ENCODE data around the gene SYNPO2. TPM values are rescaled to one million over a fixed set of nuclear protein-coding genes. Genes with fewer than 3 reads are reported as not detected.

Gene SYNPO2, protein sequence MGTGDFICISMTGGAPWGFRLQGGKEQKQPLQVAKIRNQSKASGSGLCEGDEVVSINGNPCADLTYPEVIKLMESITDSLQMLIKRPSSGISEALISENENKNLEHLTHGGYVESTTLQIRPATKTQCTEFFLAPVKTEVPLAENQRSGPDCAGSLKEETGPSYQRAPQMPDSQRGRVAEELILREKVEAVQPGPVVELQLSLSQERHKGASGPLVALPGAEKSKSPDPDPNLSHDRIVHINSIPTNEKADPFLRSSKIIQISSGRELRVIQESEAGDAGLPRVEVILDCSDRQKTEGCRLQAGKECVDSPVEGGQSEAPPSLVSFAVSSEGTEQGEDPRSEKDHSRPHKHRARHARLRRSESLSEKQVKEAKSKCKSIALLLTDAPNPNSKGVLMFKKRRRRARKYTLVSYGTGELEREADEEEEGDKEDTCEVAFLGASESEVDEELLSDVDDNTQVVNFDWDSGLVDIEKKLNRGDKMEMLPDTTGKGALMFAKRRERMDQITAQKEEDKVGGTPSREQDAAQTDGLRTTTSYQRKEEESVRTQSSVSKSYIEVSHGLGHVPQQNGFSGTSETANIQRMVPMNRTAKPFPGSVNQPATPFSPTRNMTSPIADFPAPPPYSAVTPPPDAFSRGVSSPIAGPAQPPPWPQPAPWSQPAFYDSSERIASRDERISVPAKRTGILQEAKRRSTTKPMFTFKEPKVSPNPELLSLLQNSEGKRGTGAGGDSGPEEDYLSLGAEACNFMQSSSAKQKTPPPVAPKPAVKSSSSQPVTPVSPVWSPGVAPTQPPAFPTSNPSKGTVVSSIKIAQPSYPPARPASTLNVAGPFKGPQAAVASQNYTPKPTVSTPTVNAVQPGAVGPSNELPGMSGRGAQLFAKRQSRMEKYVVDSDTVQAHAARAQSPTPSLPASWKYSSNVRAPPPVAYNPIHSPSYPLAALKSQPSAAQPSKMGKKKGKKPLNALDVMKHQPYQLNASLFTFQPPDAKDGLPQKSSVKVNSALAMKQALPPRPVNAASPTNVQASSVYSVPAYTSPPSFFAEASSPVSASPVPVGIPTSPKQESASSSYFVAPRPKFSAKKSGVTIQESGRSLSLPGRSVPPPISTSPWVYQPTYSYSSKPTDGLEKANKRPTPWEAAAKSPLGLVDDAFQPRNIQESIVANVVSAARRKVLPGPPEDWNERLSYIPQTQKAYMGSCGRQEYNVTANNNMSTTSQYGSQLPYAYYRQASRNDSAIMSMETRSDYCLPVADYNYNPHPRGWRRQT
- total RNA-seq (under 1 TPM; 0.16 to 0.22 TPM), polyA plus RNA-seq (0.21 TPM)

DNA sequence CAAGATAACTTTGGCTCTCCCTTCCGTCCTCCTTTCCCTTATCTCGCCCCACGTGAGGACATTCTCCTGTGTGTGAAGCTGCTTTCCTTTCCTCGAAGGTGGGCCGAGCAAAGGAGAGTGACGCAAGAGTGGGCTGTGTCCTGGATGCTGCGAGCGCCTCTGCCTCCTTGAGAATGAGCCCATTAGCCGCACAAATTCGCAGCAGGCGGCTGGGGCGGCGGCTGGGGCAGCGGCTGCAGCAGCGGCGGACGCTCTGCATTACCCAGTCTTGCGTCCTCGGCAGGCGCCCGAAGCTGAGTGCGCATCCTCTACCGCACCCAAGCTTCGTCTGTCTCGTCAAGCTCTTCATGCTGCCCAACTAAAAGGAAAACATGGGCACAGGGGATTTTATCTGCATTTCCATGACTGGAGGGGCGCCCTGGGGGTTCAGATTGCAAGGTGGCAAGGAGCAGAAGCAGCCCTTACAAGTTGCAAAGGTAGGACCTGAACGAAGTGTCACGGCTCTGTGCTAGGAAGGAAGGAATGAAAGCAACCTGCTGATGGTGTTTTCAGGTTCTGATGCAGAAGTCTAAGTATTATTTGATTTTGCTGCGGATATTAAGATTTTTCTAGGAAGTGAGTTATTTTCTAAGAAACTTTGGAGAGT, at the start of gene SYNPO2:
Gene SYNPO2 (plus strand): TSS at position 189 of the 646 bp plus-strand sequence. CDS start 183 bp downstream, at position 372.
- peak within 1 kb of the TSS in 6 of 7 donors; percentile 59 to 85 (median 80) for H3K4me3 Mint-ChIP-seq
- H3K4me1 ChIP-seq (ENCODE audit: insufficient read depth, low read length), result peaks cover 7% of the 10 kb centered on the region
- ChIA-PET CTCF (no interaction called here), POLR2A (no interaction called here)
- H3K27me3 Mint-ChIP-seq, result peaks cover 31 to 63% of the 10 kb centered on the region in 2 donors
- no peaks in the 10 kb centered on the region for H3K36me3 Mint-ChIP-seq
- H3K9me3 ChIP-seq (ENCODE audit: low read length), result no peaks in the 10 kb centered on the region
- H3K27ac ChIP-seq (ENCODE audit: low read depth, low read length), result no peak within 1 kb of the TSS
- H3K4me1 Mint-ChIP-seq, result peaks cover 12 to 20% (median 19%) of the 10 kb centered on the region in 3 donors
- peak in 4 of 5 donors; percentile 1 to 47 (median 6) for DNase-seq
- peaks cover 14% of the 10 kb centered on the region for H3K27me3 ChIP-seq (ENCODE audit: insufficient read depth, low read length, poor library complexity, severe bottlenecking)
- peak within 1 kb of the TSS in 1 of 8 donors; percentile 40 for H3K27ac Mint-ChIP-seq
- no peaks in the 10 kb centered on the region for H3K36me3 ChIP-seq (ENCODE audit: insufficient read depth, low read length)
- H3K4me3 ChIP-seq (ENCODE audit: low read length), result peak within 1 kb of the TSS; percentile 34
- no peaks in the 10 kb centered on the region for H3K9me3 Mint-ChIP-seq

DNA sequence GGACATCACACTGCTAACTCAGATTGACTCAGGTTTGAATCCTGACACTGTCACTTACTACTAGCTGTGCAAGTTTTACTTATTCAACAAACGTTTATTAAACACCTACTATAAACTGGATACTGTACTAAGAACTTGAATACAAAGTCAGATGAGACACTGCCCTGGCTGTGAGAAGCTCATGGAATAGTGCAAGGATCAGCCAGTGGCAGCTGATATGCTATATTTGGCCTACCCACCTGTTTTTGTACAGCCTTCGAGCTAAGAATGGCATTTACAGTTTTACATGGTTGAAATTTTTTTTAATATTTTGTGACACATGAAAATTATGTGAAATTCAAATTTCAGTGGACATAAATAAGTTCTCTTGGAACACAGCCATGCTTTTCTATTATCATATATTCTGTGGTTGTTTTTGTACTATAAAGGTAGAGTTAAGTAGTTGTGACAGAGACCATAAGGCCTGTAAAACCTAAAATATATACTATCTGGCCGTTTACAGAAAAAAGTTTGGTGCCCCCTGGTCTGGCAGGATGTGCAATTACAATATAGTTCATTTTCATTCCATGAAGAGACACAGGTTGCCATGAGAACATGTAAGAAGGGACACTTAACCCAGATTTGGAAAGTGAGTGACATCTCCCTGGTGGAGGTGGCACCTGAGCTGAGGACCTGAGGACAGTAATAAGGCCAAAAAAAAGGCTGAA, 49.3 kb upstream of the SYNPO2 start:
- Mint-ChIP-seq H3K27ac (no peak overlapping the region), H3K9me3 (no peaks in the 10 kb centered on the region), H3K4me3 (no peak overlapping the region), H3K36me3 (peaks cover 0 to 8% (median 0%) of the 10 kb centered on the region in 3 donors), H3K4me1 (peaks cover 12 to 15% (median 15%) of the 10 kb centered on the region in 3 donors), H3K27me3 (peaks cover 0 to 4% of the 10 kb centered on the region in 2 donors)
- Histone ChIP-seq H3K4me3 (ENCODE audit: low read length) (no peak overlapping the region), H3K36me3 (ENCODE audit: insufficient read depth, low read length) (no peaks in the 10 kb centered on the region), H3K27me3 (ENCODE audit: insufficient read depth, low read length, poor library complexity, severe bottlenecking) (no peaks in the 10 kb centered on the region), H3K4me1 (ENCODE audit: insufficient read depth, low read length) (peaks cover 3% of the 10 kb centered on the region), H3K9me3 (ENCODE audit: low read length) (no peaks in the 10 kb centered on the region), H3K27ac (ENCODE audit: low read depth, low read length) (no peak overlapping the region)
- ChIA-PET CTCF (interaction anchor here (1.1 kb wide), 1 partner anchor 10 kb away, joined by 3 read pairs; no protein-coding TSS in a partner anchor), POLR2A (no interaction called here)
- no peak for DNase-seq

DNA sequence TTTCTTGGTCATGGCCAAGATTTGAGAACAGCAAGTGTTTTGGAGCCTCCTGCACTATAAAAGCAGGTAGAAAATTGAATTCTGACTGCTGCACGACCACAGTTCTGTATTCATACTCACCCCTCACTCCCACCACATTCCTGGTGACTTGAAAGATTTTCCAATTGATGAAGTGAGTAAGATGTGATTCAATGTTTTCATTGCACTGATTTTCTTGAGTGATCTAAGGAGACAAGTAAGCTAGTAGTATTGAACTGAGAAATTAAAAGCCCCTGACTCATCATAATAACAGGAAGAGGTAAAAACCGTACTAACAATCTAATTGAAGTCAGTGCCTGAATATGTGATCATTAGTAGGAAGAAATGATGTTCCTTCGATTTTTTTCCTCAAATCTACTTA, 46.6 kb upstream of the SYNPO2 start:
- Mint-ChIP-seq H3K9me3 (no peaks in the 10 kb centered on the region), H3K27ac (no peak overlapping the region), H3K4me1 (no peaks in the 10 kb centered on the region), H3K36me3 (no peaks in the 10 kb centered on the region), H3K27me3 (peaks cover 0 to 4% of the 10 kb centered on the region in 2 donors), H3K4me3 (no peak overlapping the region)
- no peak overlapping the region for H3K4me3 ChIP-seq (ENCODE audit: low read length)
- DNase-seq, result no peak
- no peaks in the 10 kb centered on the region for H3K4me1 ChIP-seq (ENCODE audit: insufficient read depth, low read length)
- H3K36me3 ChIP-seq (ENCODE audit: insufficient read depth, low read length), result no peaks in the 10 kb centered on the region
- no peaks in the 10 kb centered on the region for H3K9me3 ChIP-seq (ENCODE audit: low read length)
- ChIA-PET POLR2A (no interaction called here), CTCF (no interaction called here)
- no peaks in the 10 kb centered on the region for H3K27me3 ChIP-seq (ENCODE audit: insufficient read depth, low read length, poor library complexity, severe bottlenecking)
- H3K27ac ChIP-seq (ENCODE audit: low read depth, low read length), result no peak overlapping the region

DNA sequence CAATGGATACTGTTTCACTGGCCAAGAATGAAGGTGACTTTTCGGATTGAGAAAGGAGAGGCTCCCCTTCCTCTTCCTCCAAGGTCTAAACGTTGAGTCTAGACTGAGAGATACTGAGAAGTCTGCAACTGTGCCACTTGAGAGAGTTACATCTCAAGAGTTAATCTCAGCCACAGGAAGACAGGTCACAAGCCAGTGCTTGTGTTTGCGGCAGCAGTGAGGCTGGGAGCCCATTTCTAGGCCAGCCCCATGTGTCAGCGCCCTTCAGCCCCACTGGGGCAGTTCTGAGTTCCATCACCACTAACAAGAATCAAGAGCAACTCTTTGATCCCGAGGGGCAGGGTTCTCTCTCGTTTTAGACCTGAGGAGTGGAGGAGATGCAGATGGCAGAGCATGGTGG, 45.4 kb upstream of the SYNPO2 start:
- no peaks in the 10 kb centered on the region for H3K9me3 Mint-ChIP-seq
- H3K4me3 Mint-ChIP-seq, result no peak overlapping the region
- H3K36me3 ChIP-seq (ENCODE audit: insufficient read depth, low read length), result no peaks in the 10 kb centered on the region
- no peak overlapping the region for H3K27ac Mint-ChIP-seq
- POLR2A ChIA-PET, result no interaction called here
- no peaks in the 10 kb centered on the region for H3K9me3 ChIP-seq (ENCODE audit: low read length)
- no peak overlapping the region for H3K4me3 ChIP-seq (ENCODE audit: low read length)
- no peaks in the 10 kb centered on the region for H3K4me1 Mint-ChIP-seq
- H3K36me3 Mint-ChIP-seq, result no peaks in the 10 kb centered on the region
- no peak overlapping the region for H3K27ac ChIP-seq (ENCODE audit: low read depth, low read length)
- H3K27me3 ChIP-seq (ENCODE audit: insufficient read depth, low read length, poor library complexity, severe bottlenecking), result no peaks in the 10 kb centered on the region
- CTCF ChIA-PET, result no interaction called here
- no peaks in the 10 kb centered on the region for H3K4me1 ChIP-seq (ENCODE audit: insufficient read depth, low read length)
- DNase-seq, result no peak
- H3K27me3 Mint-ChIP-seq, result peaks cover 0 to 8% of the 10 kb centered on the region in 2 donors

DNA sequence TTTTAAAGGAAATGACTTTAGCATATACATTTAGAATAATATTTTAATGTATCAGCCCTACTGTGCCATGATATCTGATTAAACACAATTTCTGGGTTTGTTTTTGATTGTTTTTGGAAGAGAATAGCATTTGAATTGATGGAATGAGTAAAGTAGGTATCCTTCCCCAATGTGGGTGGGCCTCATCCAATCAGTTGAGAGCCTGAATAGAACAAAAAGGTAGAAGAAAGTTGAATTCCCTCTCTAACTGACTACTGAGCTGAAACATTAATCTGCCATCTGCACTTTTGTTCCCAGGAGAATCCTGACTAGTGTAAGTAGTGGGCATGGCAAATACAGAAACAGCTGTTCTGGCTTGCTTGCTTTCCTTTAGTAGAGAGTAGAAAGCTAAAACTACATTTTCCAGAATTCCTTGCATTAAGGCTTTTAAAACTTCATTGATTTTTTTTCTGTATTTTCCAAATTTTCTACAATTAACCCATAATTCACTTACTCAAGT, 43.1 kb upstream of the SYNPO2 start:
- no peaks in the 10 kb centered on the region for H3K9me3 ChIP-seq (ENCODE audit: low read length)
- no peaks in the 10 kb centered on the region for H3K36me3 ChIP-seq (ENCODE audit: insufficient read depth, low read length)
- H3K27me3 Mint-ChIP-seq, result peaks cover 0 to 8% of the 10 kb centered on the region in 2 donors
- peaks cover under 1% of the 10 kb centered on the region for H3K4me1 ChIP-seq (ENCODE audit: insufficient read depth, low read length)
- ChIA-PET POLR2A (no interaction called here), CTCF (no interaction called here)
- H3K27ac Mint-ChIP-seq, result no peak overlapping the region
- H3K27ac ChIP-seq (ENCODE audit: low read depth, low read length), result no peak overlapping the region
- H3K4me3 Mint-ChIP-seq, result no peak overlapping the region
- H3K36me3 Mint-ChIP-seq, result peaks cover 3 to 7% (median 3%) of the 10 kb centered on the region in 3 donors
- DNase-seq, result no peak
- H3K27me3 ChIP-seq (ENCODE audit: insufficient read depth, low read length, poor library complexity, severe bottlenecking), result no peaks in the 10 kb centered on the region
- no peaks in the 10 kb centered on the region for H3K9me3 Mint-ChIP-seq
- H3K4me1 Mint-ChIP-seq, result peaks cover 7 to 9% (median 8%) of the 10 kb centered on the region in 3 donors
- H3K4me3 ChIP-seq (ENCODE audit: low read length), result no peak overlapping the region

DNA sequence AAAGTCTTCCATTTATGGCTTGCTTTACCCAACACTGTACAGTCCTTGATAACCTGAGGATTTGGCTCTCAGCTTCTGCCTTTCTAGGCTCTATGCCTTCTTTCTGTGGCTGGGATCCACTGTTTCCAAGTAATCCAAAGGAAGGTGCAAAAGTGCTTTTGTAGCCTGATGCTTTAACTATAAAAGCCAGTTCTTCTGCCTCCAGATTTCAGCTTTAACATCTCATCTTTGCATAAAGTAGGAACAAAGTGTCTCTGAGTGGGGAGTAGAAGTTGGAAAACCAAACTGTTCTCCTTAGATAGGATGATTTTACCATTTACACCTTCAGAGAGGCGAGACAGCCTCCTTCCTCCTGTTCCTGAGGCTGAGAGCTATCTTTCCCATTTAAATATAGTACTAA, 41.7 kb upstream of the SYNPO2 start:
- ChIA-PET CTCF (no interaction called here), POLR2A (no interaction called here)
- no peak for DNase-seq
- Histone ChIP-seq H3K36me3 (ENCODE audit: insufficient read depth, low read length) (no peaks in the 10 kb centered on the region), H3K27ac (ENCODE audit: low read depth, low read length) (no peak overlapping the region), H3K4me3 (ENCODE audit: low read length) (no peak overlapping the region), H3K9me3 (ENCODE audit: low read length) (no peaks in the 10 kb centered on the region), H3K27me3 (ENCODE audit: insufficient read depth, low read length, poor library complexity, severe bottlenecking) (no peaks in the 10 kb centered on the region), H3K4me1 (ENCODE audit: insufficient read depth, low read length) (peaks cover 9% of the 10 kb centered on the region)
- Mint-ChIP-seq H3K9me3 (no peaks in the 10 kb centered on the region), H3K27me3 (peaks cover 0 to 8% of the 10 kb centered on the region in 2 donors), H3K36me3 (peaks cover 4 to 10% (median 4%) of the 10 kb centered on the region in 3 donors), H3K4me3 (no peak overlapping the region), H3K4me1 (peaks cover 12 to 20% (median 19%) of the 10 kb centered on the region in 3 donors), H3K27ac (no peak overlapping the region)

DNA sequence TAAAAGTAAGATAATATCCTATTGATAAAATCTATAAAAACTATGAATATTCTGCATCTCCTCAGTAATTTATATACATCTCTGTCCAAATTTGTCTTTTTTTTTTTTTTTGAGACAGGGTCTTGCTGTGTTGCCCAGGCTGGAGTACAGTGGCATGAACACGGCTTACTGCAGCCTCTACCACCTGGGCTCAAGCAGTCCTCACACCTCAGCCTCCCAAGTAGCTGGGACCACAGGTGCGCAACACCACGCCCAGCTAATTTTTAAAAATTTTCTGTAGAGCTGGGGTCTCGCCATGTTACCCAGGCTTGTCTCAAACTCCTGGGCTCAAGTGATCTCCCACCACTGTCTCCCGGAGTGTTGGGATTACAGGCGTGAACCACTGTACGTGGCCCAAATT, 40.4 kb upstream of the SYNPO2 start:
- no peaks in the 10 kb centered on the region for H3K9me3 ChIP-seq (ENCODE audit: low read length)
- no peaks in the 10 kb centered on the region for H3K36me3 ChIP-seq (ENCODE audit: insufficient read depth, low read length)
- ChIA-PET CTCF (no interaction called here), POLR2A (no interaction called here)
- no peak overlapping the region for H3K4me3 Mint-ChIP-seq
- no peak overlapping the region for H3K27ac ChIP-seq (ENCODE audit: low read depth, low read length)
- H3K36me3 Mint-ChIP-seq, result peaks cover 6 to 18% (median 10%) of the 10 kb centered on the region in 3 donors
- H3K27me3 Mint-ChIP-seq, result peaks cover 0 to 7% of the 10 kb centered on the region in 2 donors
- peaks cover 9% of the 10 kb centered on the region for H3K4me1 ChIP-seq (ENCODE audit: insufficient read depth, low read length)
- no peak overlapping the region for H3K27ac Mint-ChIP-seq
- H3K27me3 ChIP-seq (ENCODE audit: insufficient read depth, low read length, poor library complexity, severe bottlenecking), result no peaks in the 10 kb centered on the region
- no peak overlapping the region for H3K4me3 ChIP-seq (ENCODE audit: low read length)
- H3K9me3 Mint-ChIP-seq, result no peaks in the 10 kb centered on the region
- H3K4me1 Mint-ChIP-seq, result peaks cover 18 to 27% (median 26%) of the 10 kb centered on the region in 3 donors
- DNase-seq, result no peak

Measured in CD8-positive, alpha-beta memory T cell (primary cell).